H1 (cell line): ENCODE data around the gene MYL3. TPM values are rescaled to one million over a fixed set of nuclear protein-coding genes. Genes with fewer than 3 reads are reported as not detected.

ENCODE experiments used
- CTCF ChIA-PET: fragments of 300-600 bp; sonication (Branson Sonifier 250); formaldehyde crosslinking; loops from one replicate; lab custom pipeline; 2021; ENCODE audit not compliant: partially characterized antibody; lab: Charles Lee
- POLR2A ChIA-PET: fragments of 300-600 bp; sonication (Branson Sonifier 250); formaldehyde crosslinking; loops from one replicate; lab custom pipeline; 2021; ENCODE audit warnings: inconsistent platforms; ENCODE audit not compliant: partially characterized antibody; lab: Charles Lee
- DNase-seq, 2 experiments: peaks; one replicate each; pipeline versions ENCODE4 v3.0.0 to v3.0.0-alpha.2; 2010 to 2022; ENCODE audit warnings: low spot score in 2 of 2, low read depth in 1 of 2, mixed read lengths in 1 of 2
- FAIRE-seq: peaks from 2 replicates; lab custom pipeline; 2011; peaks lifted over from hg19 to GRCh38; lab: Jason Lieb, UNC
- H2AFZ ChIP-seq: 2 replicates; pipeline ENCODE4 v1.8.1; 2012; ENCODE audit warnings: low read length, inconsistent platforms
- H2AK5ac ChIP-seq: 2 replicates; pipeline ENCODE4 v1.6.1; 2013; ENCODE audit warnings: low read depth, low read length
- H2BK120ac ChIP-seq: replicated peaks from 2 replicates; pipeline ENCODE3; 2013; ENCODE audit warnings: low read depth, low read length, inconsistent platforms
- H2BK12ac ChIP-seq: 2 replicates; pipeline ENCODE4 v1.6.1; 2013; ENCODE audit warnings: low read depth, low read length
- H2BK15ac ChIP-seq: 2 replicates; pipeline ENCODE4 v1.6.1; 2013; ENCODE audit warnings: low read length
- H2BK20ac ChIP-seq: 2 replicates; pipeline ENCODE4 v1.6.1; 2013; ENCODE audit warnings: low read length
- H2BK5ac ChIP-seq: 2 replicates; pipeline ENCODE4 v1.6.1; 2013; ENCODE audit warnings: low read depth, low read length
- H3K14ac ChIP-seq: 2 replicates; pipeline ENCODE4 v1.6.1; 2013; ENCODE audit warnings: inconsistent platforms; ENCODE audit not compliant: insufficient read length
- H3K18ac ChIP-seq: 2 replicates; pipeline ENCODE4 v1.6.1; 2013; ENCODE audit warnings: low read length; ENCODE audit errors: extremely low read depth
- H3K23ac ChIP-seq: 2 replicates; pipeline ENCODE4 v1.6.1; 2013; ENCODE audit warnings: inconsistent platforms; ENCODE audit not compliant: insufficient read length
- H3K23me2 ChIP-seq: 2 replicates; pipeline ENCODE4 v1.6.1; 2013; ENCODE audit warnings: low read depth, low read length
- H3K27ac ChIP-seq: 2 replicates; pipeline ENCODE4 v1.6.1; 2011; ENCODE audit warnings: low read depth, low read length, inconsistent platforms
- H3K27me3 ChIP-seq, 4 experiments: replicated peaks in 1 of 4; 1 replicate in 1 of 4; 2 replicates in 3 of 4; pipeline versions ENCODE4 v1.6.1 to v1.8.1; 2011 to 2013; ENCODE audit warnings: low read length in 3 of 4, mild to moderate bottlenecking in 3 of 4, inconsistent platforms in 2 of 4, mixed read lengths in 2 of 4, moderate library complexity in 1 of 4; ENCODE audit not compliant: control insufficient read depth in 3 of 4, insufficient read depth in 3 of 4; ENCODE audit errors: extremely low read depth in 1 of 4
- H3K36me3 ChIP-seq, 4 experiments: 2 replicates each; pipeline versions ENCODE4 v1.6.1 to v1.8.1; 2011 to 2013; ENCODE audit warnings: mild to moderate bottlenecking in 4 of 4, low read length in 3 of 4, moderate library complexity in 2 of 4, control low read depth in 1 of 4, inconsistent platforms in 1 of 4; ENCODE audit not compliant: insufficient read depth in 4 of 4, control insufficient read depth in 2 of 4
- H3K4ac ChIP-seq: replicated peaks from 2 replicates; pipeline ENCODE3; 2013; ENCODE audit warnings: low read length, low read depth, mixed read lengths, inconsistent platforms; ENCODE audit not compliant: insufficient read length
- H3K4me1 ChIP-seq, 4 experiments: replicated peaks in 1 of 4; 1 replicate in 1 of 4; 2 replicates in 3 of 4; pipeline versions ENCODE4 v1.6.1 to v1.8.1; 2011 to 2013; ENCODE audit warnings: low read length in 3 of 4, inconsistent platforms in 2 of 4, mixed read lengths in 1 of 4; ENCODE audit not compliant: insufficient read depth in 4 of 4, control insufficient read depth in 3 of 4
- H3K4me2 ChIP-seq, 2 experiments: 2 replicates each; pipeline versions ENCODE4 v1.6.1 to v1.8.1; 2011 to 2013; ENCODE audit warnings: low read depth in 2 of 2, low read length in 2 of 2, control low read depth in 1 of 2, inconsistent platforms in 1 of 2, mild to moderate bottlenecking in 1 of 2; ENCODE audit not compliant: insufficient read depth in 1 of 2
- H3K4me3 ChIP-seq, 4 experiments: fragments of 200-600, 300-600 bp in 1 of 4; sonication (generic), shearing (Covaris generic), sonication (Bioruptor Twin) in 1 of 4; 2 replicates each; pipeline versions ENCODE4 v1.5.1 to v1.8.1; 2011 to 2016; ENCODE audit warnings: low read length in 4 of 4, low read depth in 3 of 4, control low read depth in 2 of 4, inconsistent platforms in 2 of 4, mild to moderate bottlenecking in 2 of 4, mixed read lengths in 1 of 4, moderate library complexity in 1 of 4; ENCODE audit not compliant: insufficient read depth in 2 of 4; ENCODE audit errors: extremely low read depth in 1 of 4
- H3K56ac ChIP-seq: replicated peaks from 2 replicates; pipeline ENCODE3; 2013; ENCODE audit warnings: low read depth, mild to moderate bottlenecking, mixed read lengths, low read length, inconsistent platforms; ENCODE audit not compliant: insufficient read length
- H3K79me1 ChIP-seq: 2 replicates; pipeline ENCODE4 v1.6.1; 2013; ENCODE audit warnings: low read depth, low read length, control low read depth
- H3K79me2 ChIP-seq, 2 experiments: 2 replicates each; pipeline versions ENCODE4 v1.6.1 to v1.8.1; 2012 to 2013; ENCODE audit warnings: low read length in 2 of 2, mild to moderate bottlenecking in 2 of 2, inconsistent platforms in 1 of 2; ENCODE audit not compliant: insufficient read depth in 2 of 2, control insufficient read depth in 1 of 2
- H3K9ac ChIP-seq, 4 experiments: replicated peaks in 1 of 4; 1 replicate in 1 of 4; 2 replicates in 3 of 4; pipeline versions ENCODE4 v1.6.1 to v1.8.1; 2011 to 2013; ENCODE audit warnings: low read depth in 3 of 4, low read length in 3 of 4, control low read depth in 2 of 4, mild to moderate bottlenecking in 2 of 4, moderate library complexity in 2 of 4, inconsistent platforms in 1 of 4; ENCODE audit errors: extremely low read depth in 1 of 4
- H3K9me3 ChIP-seq, 2 experiments: 2 replicates each; pipeline versions ENCODE4 v1.6.1 to v1.8.1; 2012 to 2013; ENCODE audit warnings: mild to moderate bottlenecking in 2 of 2, moderate library complexity in 2 of 2, control low read depth in 1 of 2, inconsistent platforms in 1 of 2, low read depth in 1 of 2, low read length in 1 of 2, mixed read lengths in 1 of 2; ENCODE audit not compliant: insufficient read depth in 2 of 2
- H4K20me1 ChIP-seq, 2 experiments: replicated peaks in 1 of 2; 2 replicates each; pipeline versions ENCODE3 to v1.8.1; 2011 to 2013; ENCODE audit warnings: inconsistent platforms in 2 of 2, low read length in 2 of 2, mild to moderate bottlenecking in 1 of 2; ENCODE audit not compliant: insufficient read depth in 2 of 2, control insufficient read depth in 1 of 2
- H4K5ac ChIP-seq: 2 replicates; pipeline ENCODE4 v1.6.1; 2013; ENCODE audit warnings: low read length, low read depth, mixed read lengths, inconsistent platforms; ENCODE audit not compliant: insufficient read length
- H4K8ac ChIP-seq: 2 replicates; pipeline ENCODE4 v1.8.0; 2013; ENCODE audit warnings: mild to moderate bottlenecking, moderate library complexity, low read length, inconsistent platforms; ENCODE audit not compliant: insufficient read depth; ENCODE audit errors: extremely low read depth
- H4K91ac ChIP-seq: replicated peaks from 2 replicates; pipeline ENCODE3; 2013; ENCODE audit warnings: low read length, mixed read lengths, inconsistent platforms; ENCODE audit not compliant: insufficient read length
- BACH1 ChIP-seq: IDR thresholded peaks from 2 replicates; pipeline ENCODE4 v1.6.1; 2012; ENCODE audit warnings: low read length, improper control_type of control experiment
- CBX8 ChIP-seq: fragments of 300-800, 300-1000 bp; sonication (generic); IDR thresholded peaks from 2 replicates; pipeline ENCODE4 v1.7.1; 2016; ENCODE audit warnings: low read depth, low read length, borderline replicate concordance
- CTBP2 ChIP-seq: IDR thresholded peaks from 2 replicates; pipeline ENCODE4 v1.7.0; 2011; ENCODE audit warnings: borderline replicate concordance, mild to moderate bottlenecking, moderate library complexity, mixed read lengths, low read length; ENCODE audit not compliant: insufficient read depth, insufficient read length
- E2F6 ChIP-seq: IDR thresholded peaks from 2 replicates; pipeline ENCODE4 v1.6.1; 2012; ENCODE audit warnings: inconsistent platforms
- GABPA ChIP-seq: IDR thresholded peaks from 2 replicates; pipeline ENCODE4 v1.6.1; 2011; ENCODE audit warnings: mild to moderate bottlenecking, low read length, moderate library complexity, borderline replicate concordance; ENCODE audit not compliant: insufficient read depth
- JUND ChIP-seq: IDR thresholded peaks from 2 replicates; pipeline ENCODE4 v1.6.1; 2011; ENCODE audit warnings: mild to moderate bottlenecking, improper control_type of control experiment, low read length
- NANOG ChIP-seq: IDR thresholded peaks from 2 replicates; pipeline ENCODE4 v1.6.1; 2011; ENCODE audit warnings: low read length, low read depth, mild to moderate bottlenecking, inconsistent platforms; ENCODE audit not compliant: insufficient read depth, poor library complexity, severe bottlenecking
- RAD21 ChIP-seq, 2 experiments: IDR thresholded peaks in 1 of 2; conservative IDR thresholded peaks in 1 of 2; 2 replicates each; pipeline ENCODE4 v1.6.1; 2011; ENCODE audit warnings: low read depth in 2 of 2, low read length in 2 of 2, improper control_type of control experiment in 1 of 2, inconsistent platforms in 1 of 2, mild to moderate bottlenecking in 1 of 2, moderate library complexity in 1 of 2
- TAF7 ChIP-seq: optimal IDR thresholded peaks from 2 replicates; pipeline ENCODE3; 2011; ENCODE audit warnings: low read depth, mild to moderate bottlenecking, inconsistent platforms, low read length, moderate library complexity, borderline replicate concordance
- WGBS, 2 experiments: shearing (Covaris generic) in 1 of 2; methylation state at CpG; one replicate each; pipeline versions ENCODE4 v1.1.6 to v1.1.7; 2013 to 2015; ENCODE audit warnings: low lambda C conversion rate in 2 of 2, mixed read lengths in 2 of 2, inconsistent platforms in 1 of 2, low coverage in 1 of 2, missing lambda C conversion rate in 1 of 2; ENCODE audit not compliant: insufficient replicate concordance in 2 of 2, insufficient coverage in 1 of 2, insufficient read length in 1 of 2; ENCODE audit errors: extremely low coverage in 1 of 2, missing lambda C conversion rate in 1 of 2; 5-methylcytosine and 5-hydroxymethylcytosine counted together
- polyA plus RNA-seq, 7 experiments: library from polyadenylated mRNA; depleted of rRNA in 3 of 7; stranded (reverse) in 5 of 7; unstranded in 2 of 7; fragments of >200 nt in 5 of 7; fragments of 200-250 nt in 2 of 7; gene quantifications; 1 replicate in 5 of 7; 2 replicates in 1 of 7; 4 replicates in 1 of 7; pipeline versions ENCODE4 v1.2.1 to v1.2.3, GENCODE V29; 2011 to 2013; ENCODE audit warnings: missing spikeins in 2 of 7, mixed read lengths in 2 of 7
- total RNA-seq: library from RNA; stranded (reverse); fragmentation: NEBNext Ultra II Directional; extraction: Animal tissue kit (Norgen Biotek cat#: 25700); gene quantifications from 2 replicates; pipeline ENCODE4 v1.2.1, GENCODE V29; 2021

The MYL3 gene
- total and polyA plus RNA-seq, 2 of the 8 experiments (the other 6 are each of a cell fraction or from before 2014, with no cell fraction given), result 0.06 TPM; not detected in 1

GRCh38 chr3:46860810-46861604 lies 2.2 kb downstream of the MYL3 start:
- Histone ChIP-seq H4K8ac (no peak overlapping the region; the same call in 1 of the 2 replicates), H4K5ac (no peak overlapping the region), H2BK12ac (no peak overlapping the region), H3K9ac (no peak overlapping the region), H2BK15ac (no peak overlapping the region), H3K18ac (no peak overlapping the region), H3K27me3 (peaks cover 0 to 6% (median 2%) of the 10 kb centered on the region in 4 experiments; a peak in 3 of 7 replicates), H3K23ac (no peak overlapping the region), H3K79me2 (no peaks in the 10 kb centered on the region), H3K56ac (no peak overlapping the region), H2AFZ (no peak overlapping the region), H3K4me2 (no peak overlapping the region), H2BK120ac (no peak overlapping the region), H3K4ac (no peak overlapping the region), H3K79me1 (no peaks in the 10 kb centered on the region), H3K36me3 (no peaks in the 10 kb centered on the region), H3K23me2 (0 out of 2 replicates have a peak, but pooled peaks cover 1% of the 10 kb centered on the region), H3K9me3 (no peaks in the 10 kb centered on the region), H2BK20ac (no peak overlapping the region), H2BK5ac (no peak overlapping the region), H3K4me1 (no peaks in the 10 kb centered on the region; a peak in 2 of 7 replicates), H3K14ac (no peak overlapping the region), H3K27ac (no peak overlapping the region), H2AK5ac (no peak overlapping the region), H4K91ac (no peak overlapping the region), H3K4me3 (no peak overlapping the region), H4K20me1 (no peaks in the 10 kb centered on the region)
- DNase-seq (no peak), FAIRE-seq (no peak)
- CTCF ChIA-PET, result interaction anchor here (1.0 to 3.4 kb wide), 5 partner anchors 11 to 142 kb away, joined by 3 to 15 read pairs (median 5); no protein-coding TSS in a partner anchor
- WGBS, 2 experiments, result 94% methylated on average over 10 of the region's 10 CpGs; no CpG with 5 or more reads in 1 of the 2 experiments
- POLR2A ChIA-PET, result interaction anchor here (1.5 kb wide), 1 partner anchor 15 kb away, joined by 5 read pairs; no protein-coding TSS in a partner anchor
- no peak for TF ChIP-seq TAF7
- no peak for TF ChIP-seq E2F6
- TF ChIP-seq RAD21 (IDR thresholded peaks at IDR 0.05 in 1 of 2, conservative IDR thresholded peaks at IDR 0.05 in 1 of 2; ENCODE audit: low read depth in 2 of 2, low read length in 2 of 2), result no peak
- no peak for TF ChIP-seq BACH1
- no peak for TF ChIP-seq CTBP2
- no peak for TF ChIP-seq CBX8
- TF ChIP-seq NANOG, result no peak
- TF ChIP-seq GABPA, result no peak
- TF ChIP-seq JUND, result no peak
